Suppressor macrophage treated with lipopolysaccharide for 4 hours (primary cell): ENCODE measurements around the gene EPS15.

ENCODE experiments used
- DNase-seq: peaks from one replicate; pipeline ENCODE4 v3.0.0-alpha.2; 2020

The EPS15 gene

GRCh38 chr1:51310871-51311613, 208.0 kb downstream of the EPS15 start:
- DNase-seq, result no peak

- DNase-seq, result no peak
These were observed 209.8 kb downstream of the EPS15 start for GRCh38 chr1:51309291-51309690.

- DNase-seq, result no peak
These were observed 210.4 kb downstream of the EPS15 start for GRCh38 chr1:51308636-51309035.

GRCh38 chr1:51306950-51307349, 212.1 kb downstream of the EPS15 start:
- no peak for DNase-seq

- DNase-seq, result no peak
These were observed 213.7 kb downstream of the EPS15 start for GRCh38 chr1:51305371-51305823.

GRCh38 chr1:51304360-51304759, 214.7 kb downstream of the EPS15 start:
- no peak for DNase-seq
